Liver (tissue), 3 donors: ENCODE data around the gene MAGEF1.

ENCODE experiments used
- TAF1 ChIP-seq: conservative IDR thresholded peaks from 2 replicates; pipeline ENCODE4 v1.6.1; 2016; ENCODE audit warnings: antibody characterized with exemption, mild to moderate bottlenecking
- TF ChIP-seq, protein P1 (sequence below): fragments of 150-350 bp; IDR thresholded peaks from 2 replicates; pipeline ENCODE4 v1.5.1; 2017; ENCODE audit warnings: improper control_type of control experiment, low read depth, low read length; ENCODE audit not compliant: missing input control
- TF ChIP-seq, protein P2 (sequence below): IDR thresholded peaks from 2 replicates; pipeline ENCODE4 v1.6.1; 2016; ENCODE audit warnings: antibody characterized with exemption, mild to moderate bottlenecking
- TF ChIP-seq, protein P3 (sequence below): IDR thresholded peaks from 2 replicates; pipeline ENCODE4 v1.6.1; 2016; ENCODE audit warnings: antibody characterized with exemption
- donor health status: healthy.
- donor health status: healthy.

DNA sequence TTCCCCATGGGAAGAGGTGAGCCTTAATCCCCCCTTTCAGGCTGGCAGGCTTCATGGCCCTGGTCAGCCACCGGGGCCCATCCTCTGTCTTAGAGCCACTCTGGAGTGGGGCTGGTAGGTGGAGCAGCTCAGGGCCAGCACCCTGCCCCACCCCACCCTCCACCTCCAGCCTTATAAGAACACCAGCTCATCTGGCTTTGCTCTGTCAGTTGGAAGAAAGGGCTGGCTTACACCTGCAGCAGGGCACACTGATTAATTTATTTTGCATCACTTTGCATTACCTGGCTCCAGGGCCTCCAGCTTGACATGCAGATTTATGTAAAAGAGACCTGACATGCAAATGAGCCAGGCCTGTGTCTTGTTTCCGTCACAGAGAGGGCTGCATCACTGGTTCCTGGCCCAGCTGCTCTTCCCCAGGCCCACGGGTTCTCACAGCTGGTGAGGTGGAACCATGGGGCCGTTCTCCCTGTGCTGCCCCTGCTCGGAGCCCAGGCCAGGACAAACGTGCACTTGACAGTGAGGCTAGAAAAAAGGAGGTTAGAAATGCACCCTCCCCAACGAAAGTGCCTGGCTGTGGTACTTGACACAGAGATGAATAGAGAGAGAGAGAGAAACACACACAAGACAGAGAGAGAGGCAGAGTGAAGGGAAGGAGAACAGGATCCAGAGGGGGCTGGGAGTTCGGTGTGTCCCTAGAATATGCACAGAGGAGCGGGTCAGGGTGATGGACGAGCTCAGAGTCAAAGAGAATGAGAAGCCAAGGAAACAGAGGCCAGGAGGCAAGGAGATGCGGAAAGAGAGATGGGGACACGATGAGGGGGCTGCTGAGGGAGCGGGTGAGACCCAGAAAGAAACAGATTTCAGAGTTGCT is 44.5 kb upstream of the MAGEF1 start:
- TF ChIP-seq, protein P1, sequence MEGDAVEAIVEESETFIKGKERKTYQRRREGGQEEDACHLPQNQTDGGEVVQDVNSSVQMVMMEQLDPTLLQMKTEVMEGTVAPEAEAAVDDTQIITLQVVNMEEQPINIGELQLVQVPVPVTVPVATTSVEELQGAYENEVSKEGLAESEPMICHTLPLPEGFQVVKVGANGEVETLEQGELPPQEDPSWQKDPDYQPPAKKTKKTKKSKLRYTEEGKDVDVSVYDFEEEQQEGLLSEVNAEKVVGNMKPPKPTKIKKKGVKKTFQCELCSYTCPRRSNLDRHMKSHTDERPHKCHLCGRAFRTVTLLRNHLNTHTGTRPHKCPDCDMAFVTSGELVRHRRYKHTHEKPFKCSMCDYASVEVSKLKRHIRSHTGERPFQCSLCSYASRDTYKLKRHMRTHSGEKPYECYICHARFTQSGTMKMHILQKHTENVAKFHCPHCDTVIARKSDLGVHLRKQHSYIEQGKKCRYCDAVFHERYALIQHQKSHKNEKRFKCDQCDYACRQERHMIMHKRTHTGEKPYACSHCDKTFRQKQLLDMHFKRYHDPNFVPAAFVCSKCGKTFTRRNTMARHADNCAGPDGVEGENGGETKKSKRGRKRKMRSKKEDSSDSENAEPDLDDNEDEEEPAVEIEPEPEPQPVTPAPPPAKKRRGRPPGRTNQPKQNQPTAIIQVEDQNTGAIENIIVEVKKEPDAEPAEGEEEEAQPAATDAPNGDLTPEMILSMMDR = no peak
- TF ChIP-seq, protein P2, sequence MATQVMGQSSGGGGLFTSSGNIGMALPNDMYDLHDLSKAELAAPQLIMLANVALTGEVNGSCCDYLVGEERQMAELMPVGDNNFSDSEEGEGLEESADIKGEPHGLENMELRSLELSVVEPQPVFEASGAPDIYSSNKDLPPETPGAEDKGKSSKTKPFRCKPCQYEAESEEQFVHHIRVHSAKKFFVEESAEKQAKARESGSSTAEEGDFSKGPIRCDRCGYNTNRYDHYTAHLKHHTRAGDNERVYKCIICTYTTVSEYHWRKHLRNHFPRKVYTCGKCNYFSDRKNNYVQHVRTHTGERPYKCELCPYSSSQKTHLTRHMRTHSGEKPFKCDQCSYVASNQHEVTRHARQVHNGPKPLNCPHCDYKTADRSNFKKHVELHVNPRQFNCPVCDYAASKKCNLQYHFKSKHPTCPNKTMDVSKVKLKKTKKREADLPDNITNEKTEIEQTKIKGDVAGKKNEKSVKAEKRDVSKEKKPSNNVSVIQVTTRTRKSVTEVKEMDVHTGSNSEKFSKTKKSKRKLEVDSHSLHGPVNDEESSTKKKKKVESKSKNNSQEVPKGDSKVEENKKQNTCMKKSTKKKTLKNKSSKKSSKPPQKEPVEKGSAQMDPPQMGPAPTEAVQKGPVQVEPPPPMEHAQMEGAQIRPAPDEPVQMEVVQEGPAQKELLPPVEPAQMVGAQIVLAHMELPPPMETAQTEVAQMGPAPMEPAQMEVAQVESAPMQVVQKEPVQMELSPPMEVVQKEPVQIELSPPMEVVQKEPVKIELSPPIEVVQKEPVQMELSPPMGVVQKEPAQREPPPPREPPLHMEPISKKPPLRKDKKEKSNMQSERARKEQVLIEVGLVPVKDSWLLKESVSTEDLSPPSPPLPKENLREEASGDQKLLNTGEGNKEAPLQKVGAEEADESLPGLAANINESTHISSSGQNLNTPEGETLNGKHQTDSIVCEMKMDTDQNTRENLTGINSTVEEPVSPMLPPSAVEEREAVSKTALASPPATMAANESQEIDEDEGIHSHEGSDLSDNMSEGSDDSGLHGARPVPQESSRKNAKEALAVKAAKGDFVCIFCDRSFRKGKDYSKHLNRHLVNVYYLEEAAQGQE = no peak
- no peak for TF ChIP-seq TAF1
- TF ChIP-seq, protein P3, sequence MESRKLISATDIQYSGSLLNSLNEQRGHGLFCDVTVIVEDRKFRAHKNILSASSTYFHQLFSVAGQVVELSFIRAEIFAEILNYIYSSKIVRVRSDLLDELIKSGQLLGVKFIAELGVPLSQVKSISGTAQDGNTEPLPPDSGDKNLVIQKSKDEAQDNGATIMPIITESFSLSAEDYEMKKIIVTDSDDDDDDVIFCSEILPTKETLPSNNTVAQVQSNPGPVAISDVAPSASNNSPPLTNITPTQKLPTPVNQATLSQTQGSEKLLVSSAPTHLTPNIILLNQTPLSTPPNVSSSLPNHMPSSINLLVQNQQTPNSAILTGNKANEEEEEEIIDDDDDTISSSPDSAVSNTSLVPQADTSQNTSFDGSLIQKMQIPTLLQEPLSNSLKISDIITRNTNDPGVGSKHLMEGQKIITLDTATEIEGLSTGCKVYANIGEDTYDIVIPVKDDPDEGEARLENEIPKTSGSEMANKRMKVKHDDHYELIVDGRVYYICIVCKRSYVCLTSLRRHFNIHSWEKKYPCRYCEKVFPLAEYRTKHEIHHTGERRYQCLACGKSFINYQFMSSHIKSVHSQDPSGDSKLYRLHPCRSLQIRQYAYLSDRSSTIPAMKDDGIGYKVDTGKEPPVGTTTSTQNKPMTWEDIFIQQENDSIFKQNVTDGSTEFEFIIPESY = no peak
